ENCODE results near the gene MT1HL1.

Gene MT1HL1

GRCh38 chr1:236959112-236959511 lies 45.1 kb downstream of the MT1HL1 start:
- DNase-seq (ENCODE audit: low read depth): no peak
- no peak overlapping the region for H3K4me3 ChIP-seq (replicated peaks; ENCODE audit: low read depth, low read length)
- no peak for TF ChIP-seq CTCF (IDR thresholded peaks at IDR 0.05; ENCODE audit: low read length, missing control alignments)

DNA sequence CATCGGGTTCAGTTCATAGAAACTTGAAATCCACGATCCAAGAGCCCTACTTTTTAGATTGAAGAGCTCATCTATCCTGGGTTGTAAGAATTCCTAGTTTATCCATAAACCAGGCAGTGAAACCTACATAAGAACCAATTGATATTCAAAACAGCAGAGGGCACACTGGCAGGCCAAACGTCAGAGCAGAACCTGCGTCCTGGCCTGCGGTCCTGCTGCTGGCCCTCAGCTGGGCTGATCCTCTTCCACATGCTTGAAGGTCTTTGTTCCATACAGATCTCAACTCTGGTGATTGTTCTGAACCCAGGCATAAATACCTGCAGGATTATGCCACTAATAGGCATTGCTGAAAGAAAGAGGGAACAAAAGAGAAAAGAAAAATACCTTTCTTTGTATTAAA lies 47.0 kb downstream of the MT1HL1 start:
- TF ChIP-seq CTCF (IDR thresholded peaks at IDR 0.05; ENCODE audit: low read length, missing control alignments): no peak
- no peak for DNase-seq (ENCODE audit: low read depth)
- no peak overlapping the region for H3K4me3 ChIP-seq (replicated peaks; ENCODE audit: low read depth, low read length)

Data from fibroblast of pulmonary artery (primary cell).